ENCODE results near the gene HSP90AA1.

Gene HSP90AA1

DNA sequence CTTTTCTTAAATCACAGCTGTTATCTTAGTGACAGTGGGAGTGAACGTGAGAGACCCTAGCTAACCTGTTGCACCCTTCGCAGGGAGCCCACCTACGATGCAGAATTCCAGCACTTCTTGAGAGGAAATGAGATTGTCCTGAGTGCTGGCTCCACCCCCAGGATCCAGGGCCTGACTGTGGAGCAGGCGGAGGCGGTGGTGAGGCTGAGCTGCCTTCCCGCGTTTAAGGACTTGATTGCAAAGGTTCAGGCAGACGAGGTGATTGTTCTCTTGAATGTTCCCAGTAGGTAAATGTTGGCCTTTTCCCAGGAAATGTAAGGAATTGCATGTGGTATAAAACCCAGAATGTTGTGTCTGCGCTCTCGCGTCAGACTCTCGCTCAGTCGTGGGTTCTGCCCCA, 46.7 kb downstream of the HSP90AA1 start:
- Histone ChIP-seq H3K36me3 (peaks cover 94% of the 10 kb centered on the region), H3K4me1 (no peaks in the 10 kb centered on the region), H3K9me3 (no peaks in the 10 kb centered on the region), H3K27me3 (no peaks in the 10 kb centered on the region), H3K4me3 (ENCODE audit: low read depth, low read length) (no peak overlapping the region)
- DNase-seq, result no peak
- TF ChIP-seq, protein P1, sequence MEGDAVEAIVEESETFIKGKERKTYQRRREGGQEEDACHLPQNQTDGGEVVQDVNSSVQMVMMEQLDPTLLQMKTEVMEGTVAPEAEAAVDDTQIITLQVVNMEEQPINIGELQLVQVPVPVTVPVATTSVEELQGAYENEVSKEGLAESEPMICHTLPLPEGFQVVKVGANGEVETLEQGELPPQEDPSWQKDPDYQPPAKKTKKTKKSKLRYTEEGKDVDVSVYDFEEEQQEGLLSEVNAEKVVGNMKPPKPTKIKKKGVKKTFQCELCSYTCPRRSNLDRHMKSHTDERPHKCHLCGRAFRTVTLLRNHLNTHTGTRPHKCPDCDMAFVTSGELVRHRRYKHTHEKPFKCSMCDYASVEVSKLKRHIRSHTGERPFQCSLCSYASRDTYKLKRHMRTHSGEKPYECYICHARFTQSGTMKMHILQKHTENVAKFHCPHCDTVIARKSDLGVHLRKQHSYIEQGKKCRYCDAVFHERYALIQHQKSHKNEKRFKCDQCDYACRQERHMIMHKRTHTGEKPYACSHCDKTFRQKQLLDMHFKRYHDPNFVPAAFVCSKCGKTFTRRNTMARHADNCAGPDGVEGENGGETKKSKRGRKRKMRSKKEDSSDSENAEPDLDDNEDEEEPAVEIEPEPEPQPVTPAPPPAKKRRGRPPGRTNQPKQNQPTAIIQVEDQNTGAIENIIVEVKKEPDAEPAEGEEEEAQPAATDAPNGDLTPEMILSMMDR (IDR thresholded peaks at IDR 0.05; ENCODE audit: low read depth, low read length), result no peak

DNA sequence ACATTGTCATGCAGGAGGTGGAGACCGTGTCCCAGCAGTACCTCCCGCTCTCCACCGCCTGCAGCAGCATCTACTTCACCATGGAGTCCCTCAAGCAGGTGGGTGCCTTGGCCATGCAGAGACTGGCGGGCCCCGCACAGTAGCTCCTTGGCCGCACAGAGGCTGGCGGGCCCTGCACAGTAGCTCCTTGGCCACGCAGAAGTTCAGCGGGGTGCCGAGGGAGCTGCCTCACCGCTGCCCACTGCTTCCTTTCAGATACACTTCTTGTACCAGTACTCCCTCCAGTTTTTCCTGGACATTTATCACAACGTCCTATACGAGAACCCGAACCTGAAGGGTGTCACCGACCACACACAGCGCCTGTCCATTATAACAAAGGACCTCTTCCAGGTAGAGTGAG, 47.7 kb downstream of the HSP90AA1 start:
- Histone ChIP-seq H3K27me3 (no peaks in the 10 kb centered on the region), H3K4me3 (ENCODE audit: low read depth, low read length) (no peak overlapping the region), H3K9me3 (no peaks in the 10 kb centered on the region), H3K36me3 (peaks cover 93% of the 10 kb centered on the region), H3K4me1 (no peaks in the 10 kb centered on the region)
- no peak for DNase-seq
- TF ChIP-seq, protein P1 (IDR thresholded peaks at IDR 0.05; ENCODE audit: low read depth, low read length), result no peak

DNA sequence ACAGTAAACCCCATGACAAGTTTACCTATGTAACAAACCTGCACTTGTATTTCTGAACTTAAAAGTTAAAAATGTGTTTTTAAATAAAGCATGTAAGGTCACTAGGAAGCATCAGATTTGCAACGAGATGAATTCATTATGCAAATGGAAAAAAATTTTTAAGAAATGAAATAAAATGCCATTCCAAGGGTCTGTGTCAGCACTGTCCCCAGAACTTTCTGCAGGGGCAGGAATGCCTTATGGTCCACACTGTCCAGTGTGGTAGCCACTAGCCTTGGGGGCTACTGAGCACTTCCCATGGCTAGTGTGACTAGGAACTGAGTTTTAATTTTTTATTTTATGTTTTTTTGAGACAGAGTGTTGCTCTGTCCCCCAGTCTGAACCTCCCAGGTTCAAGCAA, 49.2 kb downstream of the HSP90AA1 start:
- TF ChIP-seq, protein P1 (IDR thresholded peaks at IDR 0.05; ENCODE audit: low read depth, low read length), result no peak
- no peaks in the 10 kb centered on the region for H3K4me1 ChIP-seq
- H3K9me3 ChIP-seq, result no peaks in the 10 kb centered on the region
- H3K36me3 ChIP-seq, result peaks cover 95% of the 10 kb centered on the region
- H3K4me3 ChIP-seq (ENCODE audit: low read depth, low read length), result no peak overlapping the region
- no peaks in the 10 kb centered on the region for H3K27me3 ChIP-seq
- DNase-seq, result no peak

DNA sequence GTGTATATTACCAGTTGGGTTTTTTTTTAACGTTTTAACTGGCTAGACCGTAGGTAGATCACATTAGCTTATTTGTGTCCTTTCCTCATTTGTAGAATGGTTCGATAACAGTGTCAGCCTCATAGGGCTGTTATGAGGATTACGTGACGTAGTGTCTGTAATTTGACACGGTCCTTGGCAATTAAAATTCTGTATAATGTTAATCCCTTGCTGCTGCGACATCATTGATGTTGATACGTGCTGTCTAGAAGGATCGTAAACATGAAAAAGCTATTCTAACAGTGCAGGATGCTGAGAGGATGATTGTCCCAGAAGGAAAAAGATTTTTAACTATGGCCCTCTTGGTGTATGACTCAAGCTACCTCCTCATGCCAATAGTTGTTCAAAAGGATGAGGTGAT, 50.9 kb downstream of the HSP90AA1 start:
- no peak for DNase-seq
- Histone ChIP-seq H3K4me1 (no peaks in the 10 kb centered on the region), H3K9me3 (no peaks in the 10 kb centered on the region), H3K36me3 (peaks cover 95% of the 10 kb centered on the region), H3K27me3 (no peaks in the 10 kb centered on the region), H3K4me3 (ENCODE audit: low read depth, low read length) (no peak overlapping the region)
- TF ChIP-seq, protein P1 (IDR thresholded peaks at IDR 0.05; ENCODE audit: low read depth, low read length), result no peak

DNA sequence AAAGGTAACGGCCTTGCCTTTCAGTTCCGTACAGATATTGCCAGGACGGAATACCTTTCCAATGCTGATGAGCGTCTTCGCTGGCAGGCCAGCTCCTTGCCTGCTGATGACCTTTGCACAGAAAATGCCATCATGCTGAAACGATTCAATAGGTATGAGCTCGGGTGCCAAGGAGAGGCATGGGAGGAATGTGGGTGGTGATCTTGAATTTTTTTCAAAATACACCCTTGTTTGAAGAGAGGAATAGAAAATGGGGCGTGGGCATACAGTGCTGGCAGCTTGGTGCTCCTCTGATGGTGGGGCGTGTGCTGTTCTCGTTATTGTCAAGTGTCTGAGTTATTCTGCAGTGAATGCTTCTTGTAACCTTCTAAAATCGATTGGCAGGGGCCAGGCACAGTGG, 52.5 kb downstream of the HSP90AA1 start:
- DNase-seq, result no peak
- Histone ChIP-seq H3K36me3 (peaks cover 95% of the 10 kb centered on the region), H3K4me3 (ENCODE audit: low read depth, low read length) (no peak overlapping the region), H3K4me1 (no peaks in the 10 kb centered on the region), H3K27me3 (no peaks in the 10 kb centered on the region), H3K9me3 (no peaks in the 10 kb centered on the region)
- TF ChIP-seq, protein P1 (IDR thresholded peaks at IDR 0.05; ENCODE audit: low read depth, low read length), result no peak

DNA sequence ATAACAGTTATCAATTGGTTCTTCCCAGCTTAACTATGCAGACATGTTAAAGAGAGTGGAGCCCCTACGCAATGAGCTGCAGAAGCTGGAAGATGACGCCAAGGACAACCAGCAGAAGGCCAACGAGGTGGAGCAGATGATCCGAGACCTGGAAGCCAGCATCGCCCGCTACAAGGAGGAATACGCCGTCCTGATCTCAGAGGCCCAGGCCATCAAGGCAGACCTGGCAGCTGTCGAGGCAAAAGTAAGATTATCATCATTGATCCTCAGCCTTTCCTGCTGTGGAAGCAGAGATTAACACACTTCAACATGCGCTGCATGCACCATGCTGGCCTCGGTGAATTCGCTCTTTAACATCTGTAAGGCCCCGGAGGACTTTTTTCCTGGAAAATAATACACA, 53.6 kb downstream of the HSP90AA1 start:
- no peak for DNase-seq
- no peaks in the 10 kb centered on the region for H3K9me3 ChIP-seq
- no peaks in the 10 kb centered on the region for H3K4me1 ChIP-seq
- peaks cover 95% of the 10 kb centered on the region for H3K36me3 ChIP-seq
- H3K4me3 ChIP-seq (ENCODE audit: low read depth, low read length), result no peak overlapping the region
- TF ChIP-seq, protein P1 (IDR thresholded peaks at IDR 0.05; ENCODE audit: low read depth, low read length), result no peak
- H3K27me3 ChIP-seq, result no peaks in the 10 kb centered on the region

All from BE2C (cell line).